ENCODE data around the gene TWIST2.

Gene TWIST2

DNA sequence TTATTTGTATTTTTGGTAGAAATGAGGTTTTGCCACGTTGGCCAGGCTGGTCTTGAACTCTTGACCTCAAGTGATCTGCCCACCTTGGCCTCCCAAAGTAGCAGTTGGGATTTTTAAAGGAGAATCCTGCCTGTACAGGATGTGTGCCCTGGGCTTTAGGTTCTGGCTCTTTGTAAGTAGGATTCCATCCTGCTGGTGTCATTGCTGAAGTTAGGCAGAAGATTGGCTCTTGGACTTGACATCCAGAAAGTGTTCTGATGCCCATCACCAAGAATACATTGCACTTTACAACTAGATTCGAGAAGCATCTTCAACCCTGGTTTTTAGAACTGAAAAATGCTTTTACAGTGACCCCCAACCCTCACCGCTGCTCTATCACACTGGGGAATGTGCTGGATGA lies 4.4 kb upstream of the TWIST2 start:
- no peak for DNase-seq (ENCODE audit: low read depth, low spot score)
- no peak overlapping the region for H3K4me3 ChIP-seq (ENCODE audit: low read depth, low read length)
- TF ChIP-seq, protein P1, sequence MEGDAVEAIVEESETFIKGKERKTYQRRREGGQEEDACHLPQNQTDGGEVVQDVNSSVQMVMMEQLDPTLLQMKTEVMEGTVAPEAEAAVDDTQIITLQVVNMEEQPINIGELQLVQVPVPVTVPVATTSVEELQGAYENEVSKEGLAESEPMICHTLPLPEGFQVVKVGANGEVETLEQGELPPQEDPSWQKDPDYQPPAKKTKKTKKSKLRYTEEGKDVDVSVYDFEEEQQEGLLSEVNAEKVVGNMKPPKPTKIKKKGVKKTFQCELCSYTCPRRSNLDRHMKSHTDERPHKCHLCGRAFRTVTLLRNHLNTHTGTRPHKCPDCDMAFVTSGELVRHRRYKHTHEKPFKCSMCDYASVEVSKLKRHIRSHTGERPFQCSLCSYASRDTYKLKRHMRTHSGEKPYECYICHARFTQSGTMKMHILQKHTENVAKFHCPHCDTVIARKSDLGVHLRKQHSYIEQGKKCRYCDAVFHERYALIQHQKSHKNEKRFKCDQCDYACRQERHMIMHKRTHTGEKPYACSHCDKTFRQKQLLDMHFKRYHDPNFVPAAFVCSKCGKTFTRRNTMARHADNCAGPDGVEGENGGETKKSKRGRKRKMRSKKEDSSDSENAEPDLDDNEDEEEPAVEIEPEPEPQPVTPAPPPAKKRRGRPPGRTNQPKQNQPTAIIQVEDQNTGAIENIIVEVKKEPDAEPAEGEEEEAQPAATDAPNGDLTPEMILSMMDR (IDR thresholded peaks at IDR 0.05; ENCODE audit: low read depth, low read length) = no peak
- in situ Hi-C loops (cut with HindIII; ENCODE audit: low sequenced_read_pairs) = no loop called here

DNA sequence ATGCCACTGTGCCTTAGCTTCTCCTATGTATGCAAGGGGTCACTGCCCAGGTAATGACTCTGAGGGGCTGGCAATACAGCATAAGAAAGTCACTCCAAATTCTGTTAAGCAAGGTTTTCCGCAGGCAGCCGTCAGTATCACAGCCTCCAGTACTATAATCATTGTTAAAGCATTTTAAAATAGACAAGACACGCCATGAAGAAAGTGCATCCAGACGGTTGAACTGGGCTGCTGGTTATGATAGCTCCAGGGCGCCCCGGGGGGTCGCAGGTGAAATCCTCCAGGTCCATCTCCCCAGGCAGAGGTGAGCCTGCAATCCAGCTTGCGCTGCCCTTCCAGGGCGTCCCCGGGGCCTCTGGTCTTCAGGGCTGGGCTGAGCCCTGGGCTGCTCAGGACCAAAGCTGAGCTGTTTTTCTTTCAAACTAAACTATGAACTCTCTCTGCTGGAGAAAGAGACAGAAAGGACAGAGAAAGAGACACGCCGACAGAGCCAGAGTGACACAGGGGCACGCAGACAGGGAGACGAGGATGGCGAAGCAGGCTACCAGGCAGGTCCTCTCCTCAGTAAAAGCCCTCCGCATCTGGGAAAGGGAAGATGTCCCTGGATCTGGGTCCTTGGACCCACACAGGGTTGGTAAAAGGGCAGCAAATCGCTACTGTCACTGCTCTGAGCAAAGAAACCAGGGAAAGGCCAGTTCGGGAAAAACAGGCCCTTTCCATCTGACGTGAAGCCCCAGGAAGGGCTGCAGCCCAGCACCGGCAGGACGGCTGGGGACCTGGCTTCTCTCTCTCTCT lies 2.1 kb upstream of the TWIST2 start:
- in situ Hi-C loops (cut with HindIII; ENCODE audit: low sequenced_read_pairs) = no loop called here
- no peak for DNase-seq (ENCODE audit: low read depth, low spot score)
- no peak overlapping the region for H3K4me3 ChIP-seq (ENCODE audit: low read depth, low read length)
- TF ChIP-seq, protein P1 (IDR thresholded peaks at IDR 0.05; ENCODE audit: low read depth, low read length) = no peak

DNA sequence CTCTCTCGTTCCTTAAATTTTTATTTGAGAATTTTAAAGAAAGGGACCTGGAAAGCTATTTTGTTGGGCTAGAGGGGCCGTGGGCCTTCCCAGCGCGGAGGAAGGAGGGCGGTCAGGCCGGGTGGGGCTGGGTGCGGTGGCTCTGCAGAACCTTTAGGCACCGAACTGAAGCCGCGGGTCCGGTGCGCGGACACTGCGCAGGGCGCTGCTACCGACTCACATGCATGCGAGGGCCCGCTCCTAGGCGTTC lies 1.6 kb upstream of the TWIST2 start:
- DNase-seq (ENCODE audit: low read depth, low spot score) = no peak
- in situ Hi-C loops (cut with HindIII; ENCODE audit: low sequenced_read_pairs) = no loop called here
- no peak overlapping the region for H3K4me3 ChIP-seq (ENCODE audit: low read depth, low read length)
- TF ChIP-seq, protein P1 (IDR thresholded peaks at IDR 0.05; ENCODE audit: low read depth, low read length) = no peak

DNA sequence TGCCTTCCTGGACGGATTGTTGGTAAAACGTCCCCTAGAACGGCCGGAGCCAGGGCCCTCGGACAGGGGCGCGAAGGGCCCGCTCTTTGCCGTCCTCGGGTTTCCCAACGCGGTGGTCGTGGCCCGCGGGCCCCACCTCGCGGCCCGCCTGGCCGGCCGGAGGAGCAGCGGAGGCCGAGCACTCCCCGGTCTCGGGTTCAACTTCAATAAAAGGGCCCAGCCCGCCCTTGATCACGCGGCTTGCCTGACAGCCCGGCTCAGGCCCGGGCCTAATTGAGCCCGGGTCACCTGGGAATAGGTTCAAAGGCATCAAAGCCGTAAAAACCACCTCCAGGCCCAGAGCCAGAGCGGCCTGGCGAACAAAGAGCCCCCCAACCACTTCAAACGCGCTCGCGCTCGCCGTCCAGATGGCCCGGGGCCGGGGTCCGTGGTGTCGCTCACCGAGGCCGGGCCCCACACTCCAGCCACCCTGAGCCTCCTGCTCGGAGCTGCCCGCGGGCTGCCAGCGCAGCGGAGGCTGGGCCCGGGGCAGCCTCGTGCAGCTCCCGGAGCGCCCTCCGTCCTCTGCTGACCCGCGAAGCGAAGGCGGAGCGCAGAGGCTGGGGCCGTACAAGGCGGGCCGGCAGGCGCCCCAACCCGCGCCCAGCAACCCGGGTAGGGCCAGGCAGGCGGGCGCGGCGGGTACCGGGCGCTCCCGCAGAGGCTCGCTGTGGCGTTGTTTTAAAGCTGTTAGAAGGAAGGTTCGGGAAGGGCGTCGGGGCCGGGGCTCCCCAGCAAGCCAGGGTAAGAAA lies 1.1 kb upstream of the TWIST2 start:
- DNase-seq (ENCODE audit: low read depth, low spot score) = peak; percentile 48
- in situ Hi-C loops (cut with HindIII; ENCODE audit: low sequenced_read_pairs) = no loop called here
- TF ChIP-seq, protein P1 (IDR thresholded peaks at IDR 0.05; ENCODE audit: low read depth, low read length) = no peak
- H3K4me3 ChIP-seq (ENCODE audit: low read depth, low read length) = peak overlapping the region; percentile 75

DNA sequence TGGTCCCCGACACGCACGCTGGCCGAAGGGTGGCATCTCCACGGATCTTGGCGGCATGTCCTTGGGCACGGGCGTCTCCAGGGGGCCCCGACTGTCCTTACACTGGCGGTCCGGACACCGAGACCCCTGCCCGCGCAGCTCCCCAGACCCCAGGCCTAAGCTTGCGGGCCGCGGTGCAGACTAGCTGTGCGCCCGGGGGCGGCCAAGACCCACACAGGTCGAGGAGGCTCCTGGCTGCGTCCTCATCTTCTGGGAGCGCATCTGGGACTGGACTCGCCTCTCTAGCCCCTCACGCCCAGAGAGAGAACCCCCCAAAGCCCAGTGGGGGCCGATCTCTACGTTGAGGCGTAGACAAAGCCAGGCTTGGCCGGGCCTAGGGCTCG lies 475 bp upstream of the TWIST2 start:
- TF ChIP-seq, protein P1 (IDR thresholded peaks at IDR 0.05; ENCODE audit: low read depth, low read length) = no peak
- in situ Hi-C loops (cut with HindIII; ENCODE audit: low sequenced_read_pairs) = no loop called here
- DNase-seq (ENCODE audit: low read depth, low spot score) = no peak
- peak overlapping the region; percentile 75 for H3K4me3 ChIP-seq (ENCODE audit: low read depth, low read length)

DNA sequence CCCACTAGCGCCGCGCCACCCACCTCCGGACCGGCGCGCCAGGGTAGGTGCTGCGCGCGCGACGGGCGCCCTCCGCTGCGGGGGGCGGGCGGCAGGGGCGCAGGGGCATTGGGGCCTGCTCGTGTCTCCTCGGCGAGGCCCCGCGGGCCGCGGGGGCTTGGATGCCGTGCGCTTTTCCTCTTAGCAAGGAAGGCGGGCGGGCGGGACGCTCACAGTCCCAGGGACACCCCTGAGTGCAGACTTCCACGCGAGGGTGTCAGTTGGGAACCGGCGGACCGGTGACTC lies 748 bp downstream of the TWIST2 start:
- TF ChIP-seq, protein P1 (IDR thresholded peaks at IDR 0.05; ENCODE audit: low read depth, low read length) = no peak
- H3K4me3 ChIP-seq (ENCODE audit: low read depth, low read length) = peak overlapping the region; percentile 75
- in situ Hi-C loops (cut with HindIII; ENCODE audit: low sequenced_read_pairs) = no loop called here
- no peak for DNase-seq (ENCODE audit: low read depth, low spot score)

Data from astrocyte of the spinal cord (primary cell).